HCT116 (cell line): ENCODE data around the gene SPTLC3.

ENCODE experiments used
- CBX3 ChIP-seq: IDR thresholded peaks from 2 replicates; pipeline ENCODE4 v1.6.1; 2012; ENCODE audit warnings: low read depth
- CTCF ChIP-seq, 3 experiments: fragments of 200-600 bp in 1 of 3; sonication (generic) in 1 of 3; IDR thresholded peaks in 2 of 3; conservative IDR thresholded peaks in 1 of 3; 2 replicates each; pipeline ENCODE4 v1.5.1; 2012 to 2017; ENCODE audit warnings: low read depth in 2 of 3, low read length in 2 of 3, antibody characterized with exemption in 1 of 3, borderline replicate concordance in 1 of 3, control low read depth in 1 of 3, mild to moderate bottlenecking in 1 of 3, mixed read lengths in 1 of 3, mixed run types in 1 of 3, moderate library complexity in 1 of 3; ENCODE audit not compliant: insufficient read depth in 1 of 3
- EGR1 ChIP-seq: IDR thresholded peaks from 2 replicates; pipeline ENCODE4 v1.6.1; 2012; ENCODE audit warnings: low read depth
- EZH2 ChIP-seq: fragments of 200-600 bp; sonication (generic); IDR thresholded peaks from 2 replicates; pipeline ENCODE4 v1.6.1; 2017; ENCODE audit warnings: antibody characterized with exemption, mixed run types
- EZH2phosphoT487 ChIP-seq: fragments of 200-600 bp; IDR thresholded peaks from 2 replicates; pipeline ENCODE4 v1.6.1; 2018; ENCODE audit warnings: antibody characterized with exemption, borderline replicate concordance
- JUND ChIP-seq: IDR thresholded peaks from 2 replicates; pipeline ENCODE4 v1.6.1; 2012
- MAX ChIP-seq: IDR thresholded peaks from 2 replicates; pipeline ENCODE4 v1.6.1; 2012
- ZBTB33 ChIP-seq: IDR thresholded peaks from 2 replicates; pipeline ENCODE4 v1.6.1; 2011; ENCODE audit warnings: mild to moderate bottlenecking, low read length, moderate library complexity; ENCODE audit not compliant: insufficient replicate concordance; ENCODE audit errors: extremely low read depth
- ZNF274 ChIP-seq: fragments of 200-500 bp; sonication (Bioruptor generic); IDR thresholded peaks from 2 replicates; pipeline ENCODE4 v1.6.1; 2014; ENCODE audit warnings: mild to moderate bottlenecking, low read depth, low read length, inconsistent platforms

- TF ChIP-seq ZNF274 (no peak), JUND (no peak), EZH2 (no peak), EZH2phosphoT487 (no peak), CTCF (IDR thresholded peaks at IDR 0.05 in 2 of 3, conservative IDR thresholded peaks at IDR 0.05 in 1 of 3; ENCODE audit: borderline replicate concordance in 1 of 3, insufficient read depth in 1 of 3, low read depth in 2 of 3, low read length in 2 of 3) (no peak), CBX3 (no peak), MAX (no peak), ZBTB33 (no peak), EGR1 (no peak)
Observed at GRCh38 chr20:13174402-13174801, 165.6 kb downstream of the SPTLC3 start.
